Measurements from ENCODE around the gene MAP7. TPM values are rescaled to one million over a fixed set of nuclear protein-coding genes. Genes with fewer than 3 reads are reported as not detected.
A peak's percentile ranks its signal among the peaks of the same experiment; 100 is the strongest.

Gene MAP7
- polyA plus RNA-seq, 1 donor = 37.2 TPM

DNA sequence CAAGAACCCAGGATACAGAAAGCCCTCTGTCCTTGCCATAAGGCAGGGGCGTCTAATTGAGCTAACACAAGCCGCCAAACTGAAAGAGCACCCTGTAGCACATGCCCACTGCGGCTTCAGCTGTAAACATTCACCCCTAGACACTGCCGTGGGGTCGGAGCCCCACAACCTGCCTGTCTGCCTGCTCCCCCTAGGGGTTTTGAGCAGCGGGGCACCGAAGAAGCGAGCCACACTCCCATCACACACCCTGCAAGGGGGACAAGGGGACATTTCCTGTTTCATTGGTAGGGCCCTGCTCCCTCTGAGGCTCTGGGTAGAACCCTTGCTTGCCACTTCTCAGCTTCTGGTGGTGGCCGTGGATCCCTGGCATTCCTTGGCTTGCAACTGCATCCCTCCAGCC lies 215.4 kb downstream of the MAP7 start:
- H3K4me1 ChIP-seq (ENCODE audit: control insufficient read depth, insufficient read depth, low read length) = no peaks in the 10 kb centered on the region
- H3K36me3 ChIP-seq (ENCODE audit: control insufficient read depth, insufficient read depth, low read length) = no peaks in the 10 kb centered on the region
- H3K27me3 ChIP-seq (ENCODE audit: control insufficient read depth, insufficient read depth, low read length) = no peaks in the 10 kb centered on the region
- H3K27ac ChIP-seq (ENCODE audit: low read length) = no peak overlapping the region
- no CpG with 5 or more reads among the region's 9 CpGs for WGBS (ENCODE audit: insufficient coverage, low lambda C conversion rate)
- H3K4me3 ChIP-seq (ENCODE audit: low read length) = no peak overlapping the region
- no peaks in the 10 kb centered on the region for H3K9me3 ChIP-seq (ENCODE audit: control insufficient read depth, low read depth, low read length)
- DNase-seq = no peak

DNA sequence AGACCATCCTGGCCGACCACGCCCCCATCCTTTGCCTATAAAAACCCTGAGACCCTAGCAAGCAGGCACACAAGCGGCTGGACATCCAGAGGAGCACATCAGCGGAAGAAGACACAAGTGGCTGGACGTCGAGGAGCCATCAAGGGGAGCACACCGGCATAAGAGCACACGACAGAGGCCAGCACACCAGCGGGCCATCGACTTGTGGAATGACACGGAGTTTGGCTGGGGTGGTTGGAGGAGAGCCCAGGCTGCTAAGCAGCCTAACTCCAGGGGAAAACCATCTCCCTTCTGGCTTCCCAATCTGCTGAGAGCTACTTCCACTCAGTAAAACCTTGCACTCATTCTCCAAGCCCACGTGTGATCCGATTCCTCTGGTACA lies 215.8 kb downstream of the MAP7 start:
- Histone ChIP-seq H3K36me3 (ENCODE audit: control insufficient read depth, insufficient read depth, low read length) (no peaks in the 10 kb centered on the region), H3K4me3 (ENCODE audit: low read length) (no peak overlapping the region), H3K27ac (ENCODE audit: low read length) (no peak overlapping the region), H3K4me1 (ENCODE audit: control insufficient read depth, insufficient read depth, low read length) (no peaks in the 10 kb centered on the region), H3K9me3 (ENCODE audit: control insufficient read depth, low read depth, low read length) (no peaks in the 10 kb centered on the region), H3K27me3 (ENCODE audit: control insufficient read depth, insufficient read depth, low read length) (no peaks in the 10 kb centered on the region)
- DNase-seq = no peak
- WGBS (ENCODE audit: insufficient coverage, low lambda C conversion rate) = no CpG with 5 or more reads among the region's 13 CpGs

DNA sequence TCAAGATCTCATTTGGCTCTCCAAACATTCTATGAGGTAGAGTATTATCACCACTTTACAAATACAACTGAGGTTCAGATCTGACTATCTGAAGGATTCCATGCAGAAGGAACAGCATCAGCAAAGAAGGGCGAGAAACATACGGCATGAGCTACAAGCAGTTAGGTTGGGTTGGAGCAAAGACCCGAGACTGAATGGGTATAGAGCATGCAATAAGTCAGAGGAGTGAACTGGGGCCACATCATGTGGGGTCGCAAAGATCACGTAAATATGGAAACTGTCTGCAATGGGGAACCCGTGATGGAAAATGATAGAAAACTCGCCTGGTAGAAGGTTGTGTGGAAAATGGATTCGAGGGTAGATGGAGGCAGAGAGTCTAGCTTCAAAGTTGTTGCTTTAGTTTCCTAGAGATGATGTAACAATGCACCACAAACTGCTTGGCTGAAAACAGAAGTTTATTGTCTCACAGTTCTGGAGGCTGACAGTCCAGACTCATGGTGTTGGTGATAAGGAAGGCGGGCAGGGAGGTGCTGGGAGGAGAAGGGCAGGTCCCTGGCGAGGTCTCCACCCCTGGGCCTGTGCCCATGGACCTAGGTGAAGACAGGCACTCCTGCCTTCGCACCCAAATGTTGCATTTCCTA lies 216.3 kb downstream of the MAP7 start:
- H3K4me3 ChIP-seq (ENCODE audit: low read length) = no peak overlapping the region
- no peak overlapping the region for H3K27ac ChIP-seq (ENCODE audit: low read length)
- WGBS (ENCODE audit: insufficient coverage, low lambda C conversion rate) = 100% methylated on average over 2 of the region's 11 CpGs
- no peak for DNase-seq
- H3K27me3 ChIP-seq (ENCODE audit: control insufficient read depth, insufficient read depth, low read length) = no peaks in the 10 kb centered on the region
- H3K9me3 ChIP-seq (ENCODE audit: control insufficient read depth, low read depth, low read length) = no peaks in the 10 kb centered on the region
- H3K4me1 ChIP-seq (ENCODE audit: control insufficient read depth, insufficient read depth, low read length) = no peaks in the 10 kb centered on the region
- H3K36me3 ChIP-seq (ENCODE audit: control insufficient read depth, insufficient read depth, low read length) = no peaks in the 10 kb centered on the region

DNA sequence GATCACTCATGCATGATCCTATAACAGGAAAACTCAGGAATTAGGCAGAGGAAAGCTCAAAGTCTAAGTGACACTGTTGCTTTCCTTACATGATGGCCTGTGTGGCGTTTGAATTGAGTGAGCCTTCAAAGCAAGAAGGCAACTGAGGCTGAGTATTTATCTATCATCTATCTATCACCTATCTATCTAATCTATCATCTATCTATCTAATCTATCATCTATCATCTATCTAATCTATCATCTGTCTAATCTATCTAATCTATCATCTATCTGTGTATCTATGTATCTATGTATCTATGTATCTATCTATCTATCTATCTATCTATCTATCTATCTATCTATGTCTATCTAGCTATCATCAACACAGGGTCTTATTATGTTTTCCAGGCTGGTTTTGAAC lies 218.8 kb downstream of the MAP7 start:
- DNase-seq = no peak
- H3K27ac ChIP-seq (ENCODE audit: low read length) = no peak overlapping the region
- H3K4me1 ChIP-seq (ENCODE audit: control insufficient read depth, insufficient read depth, low read length) = no peaks in the 10 kb centered on the region
- no CpG with 5 or more reads among the region's 1 CpG for whole genome bisulfite sequencing (ENCODE audit: insufficient coverage, low lambda C conversion rate)
- no peaks in the 10 kb centered on the region for H3K9me3 ChIP-seq (ENCODE audit: control insufficient read depth, low read depth, low read length)
- no peaks in the 10 kb centered on the region for H3K36me3 ChIP-seq (ENCODE audit: control insufficient read depth, insufficient read depth, low read length)
- no peaks in the 10 kb centered on the region for H3K27me3 ChIP-seq (ENCODE audit: control insufficient read depth, insufficient read depth, low read length)
- H3K4me3 ChIP-seq (ENCODE audit: low read length) = no peak overlapping the region

DNA sequence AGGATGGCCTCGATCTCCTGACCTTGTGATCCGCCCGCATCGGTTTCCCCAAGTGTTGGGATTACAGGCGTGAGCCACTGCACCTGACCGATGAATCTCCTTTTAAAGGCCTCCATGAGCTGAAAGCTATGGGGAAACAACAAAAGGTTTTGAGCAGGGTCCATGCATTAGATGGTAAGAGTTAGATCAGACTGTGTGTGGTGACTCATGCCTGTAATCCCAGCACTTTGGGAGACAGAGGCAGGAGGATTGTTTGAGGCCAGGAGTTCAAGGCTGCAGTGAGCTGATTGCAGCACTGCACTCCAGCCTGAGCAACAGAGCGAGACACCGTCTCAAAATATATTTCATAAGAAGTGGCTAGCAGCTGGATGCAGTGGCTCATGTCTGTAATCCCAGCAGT lies 219.6 kb downstream of the MAP7 start:
- no peak for DNase-seq

DNA sequence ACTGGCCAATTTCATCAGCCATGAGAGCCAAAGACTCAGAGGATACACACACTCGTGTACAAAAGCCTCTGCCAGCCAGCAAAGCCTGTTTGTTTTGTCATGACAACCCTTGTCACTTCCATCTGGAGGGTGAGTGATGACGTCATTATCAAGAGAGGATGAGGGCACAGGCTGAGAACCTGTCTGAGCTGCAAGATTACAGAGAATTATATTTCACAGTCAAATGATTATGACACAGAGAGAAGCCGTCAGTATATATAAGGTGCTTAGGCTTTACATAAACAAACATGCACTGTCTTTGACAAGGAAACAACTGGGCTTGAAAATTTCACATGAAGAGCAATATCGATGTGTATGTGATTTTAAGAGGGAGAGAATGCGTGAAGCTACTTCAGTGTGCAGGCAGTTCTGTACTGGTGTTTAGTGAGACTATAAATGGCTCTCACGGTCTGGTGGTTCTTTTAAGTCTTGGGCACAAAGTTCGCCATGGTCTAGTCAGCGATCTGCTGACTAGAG lies 224.1 kb downstream of the MAP7 start:
- no peaks in the 10 kb centered on the region for H3K9me3 ChIP-seq (ENCODE audit: control insufficient read depth, low read depth, low read length)
- no peaks in the 10 kb centered on the region for H3K36me3 ChIP-seq (ENCODE audit: control insufficient read depth, insufficient read depth, low read length)
- H3K4me3 ChIP-seq (ENCODE audit: low read length) = no peak overlapping the region
- H3K4me1 ChIP-seq (ENCODE audit: control insufficient read depth, insufficient read depth, low read length) = no peaks in the 10 kb centered on the region
- H3K27ac ChIP-seq (ENCODE audit: low read length) = peak overlapping the region; percentile 11
- no CpG with 5 or more reads among the region's 8 CpGs for WGBS (ENCODE audit: insufficient coverage, low lambda C conversion rate)
- no peaks in the 10 kb centered on the region for H3K27me3 ChIP-seq (ENCODE audit: control insufficient read depth, insufficient read depth, low read length)
- peak; percentile 24 to 32 for DNase-seq

More for the DNA sequence above, 219.6 kb downstream of the MAP7 start:
- WGBS (ENCODE audit: insufficient coverage, low lambda C conversion rate) = 100% methylated on average over 1 of the region's 8 CpGs
- no peaks in the 10 kb centered on the region for H3K4me1 ChIP-seq (ENCODE audit: control insufficient read depth, insufficient read depth, low read length)
- no peaks in the 10 kb centered on the region for H3K9me3 ChIP-seq (ENCODE audit: control insufficient read depth, low read depth, low read length)
- no peaks in the 10 kb centered on the region for H3K36me3 ChIP-seq (ENCODE audit: control insufficient read depth, insufficient read depth, low read length)
- no peaks in the 10 kb centered on the region for H3K27me3 ChIP-seq (ENCODE audit: control insufficient read depth, insufficient read depth, low read length)
- no peak overlapping the region for H3K27ac ChIP-seq (ENCODE audit: low read length)
- H3K4me3 ChIP-seq (ENCODE audit: low read length) = no peak overlapping the region

DNA sequence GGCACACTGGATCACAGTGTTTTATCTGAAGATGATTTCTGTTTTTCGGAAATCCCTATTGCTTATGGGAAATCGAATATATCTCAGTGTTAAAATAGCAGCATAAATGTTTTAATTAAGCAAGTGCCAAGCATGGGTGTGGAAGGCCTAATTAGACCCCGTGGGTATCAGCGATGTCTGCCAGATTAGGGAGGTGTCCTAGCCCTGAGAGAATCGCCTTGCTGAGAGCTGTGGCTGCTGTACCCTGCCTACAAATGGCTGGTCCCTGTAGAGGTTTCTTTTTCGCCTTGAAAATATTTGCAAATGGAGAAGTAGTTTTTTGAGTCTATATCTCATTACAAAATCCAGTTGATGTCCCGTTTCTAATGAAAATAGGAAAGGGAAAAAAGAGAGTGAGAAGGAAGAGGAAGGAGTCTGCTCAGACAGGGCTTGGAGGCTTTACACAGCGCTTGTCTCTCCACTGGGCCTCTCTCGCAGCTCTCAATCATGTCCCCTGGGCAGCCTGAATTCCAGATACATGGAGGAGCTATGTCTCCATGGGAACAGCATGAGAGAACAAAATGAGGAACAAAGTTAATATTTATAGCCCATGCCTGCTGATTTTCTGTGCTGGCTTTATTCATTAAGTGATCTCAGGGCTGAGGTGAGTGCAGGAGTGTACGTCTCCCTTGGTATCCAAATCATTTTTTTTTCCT lies 225.4 kb downstream of the MAP7 start:
- no CpG with 5 or more reads among the region's 10 CpGs for WGBS (ENCODE audit: insufficient coverage, low lambda C conversion rate)
- Histone ChIP-seq H3K27ac (ENCODE audit: low read length) (no peak overlapping the region), H3K9me3 (ENCODE audit: control insufficient read depth, low read depth, low read length) (no peaks in the 10 kb centered on the region), H3K4me3 (ENCODE audit: low read length) (no peak overlapping the region), H3K27me3 (ENCODE audit: control insufficient read depth, insufficient read depth, low read length) (no peaks in the 10 kb centered on the region), H3K4me1 (ENCODE audit: control insufficient read depth, insufficient read depth, low read length) (no peaks in the 10 kb centered on the region), H3K36me3 (ENCODE audit: control insufficient read depth, insufficient read depth, low read length) (no peaks in the 10 kb centered on the region)
- no peak for DNase-seq

DNA sequence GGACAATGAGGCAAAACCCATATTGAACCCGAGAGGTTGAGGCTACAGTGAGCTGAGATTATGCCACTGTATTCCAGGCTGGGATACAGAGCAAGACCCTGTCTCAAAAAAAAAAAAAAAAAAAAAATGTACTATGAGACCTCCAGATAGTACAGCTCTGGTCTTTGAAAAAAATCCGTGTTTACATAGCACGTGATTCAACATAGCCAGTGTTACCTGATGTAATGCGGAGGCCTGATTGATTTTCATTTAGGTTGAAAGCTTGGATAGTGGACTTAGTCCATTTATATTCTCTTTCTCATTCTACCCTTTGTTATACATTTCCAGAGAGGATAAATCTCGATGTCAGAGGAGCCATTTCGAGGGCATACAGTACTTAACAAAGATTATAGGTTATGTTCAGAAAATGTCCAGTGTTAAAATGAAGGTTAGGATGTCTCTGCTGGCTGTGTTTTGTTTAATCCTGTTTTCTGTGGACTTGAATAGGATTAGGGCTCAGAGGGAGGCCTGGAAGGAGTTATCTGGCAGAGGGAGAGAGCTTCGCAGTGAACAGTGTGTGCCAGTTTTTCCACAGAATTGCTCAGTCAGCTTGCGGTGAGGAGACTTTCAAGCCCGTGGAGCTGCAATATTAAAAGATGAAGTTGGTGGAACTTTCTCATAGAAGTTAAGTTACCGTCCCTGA lies 226.7 kb downstream of the MAP7 start:
- H3K27ac ChIP-seq (ENCODE audit: low read length) = no peak overlapping the region

DNA sequence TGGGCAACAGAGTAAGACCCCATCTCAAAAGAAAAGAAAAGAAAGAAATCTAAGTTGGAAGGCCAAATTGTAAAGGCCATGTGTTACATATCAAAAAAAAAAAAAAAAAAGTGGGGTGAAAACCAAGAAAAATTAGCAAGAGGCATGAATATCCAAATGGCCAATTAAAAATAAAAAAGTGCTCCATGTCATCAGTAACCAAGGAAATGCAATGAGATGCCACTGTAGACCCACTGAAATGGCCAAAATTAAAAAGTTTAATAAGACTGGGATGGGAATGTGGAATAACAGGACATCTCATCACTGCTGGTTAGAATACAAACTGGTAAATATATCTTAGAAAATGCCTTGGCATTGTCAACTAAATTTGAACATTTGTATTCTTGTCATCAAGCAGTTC lies 230.5 kb downstream of the MAP7 start:
- Histone ChIP-seq H3K27me3 (ENCODE audit: control insufficient read depth, insufficient read depth, low read length) (no peaks in the 10 kb centered on the region), H3K4me1 (ENCODE audit: control insufficient read depth, insufficient read depth, low read length) (no peaks in the 10 kb centered on the region), H3K4me3 (ENCODE audit: low read length) (no peak overlapping the region), H3K36me3 (ENCODE audit: control insufficient read depth, insufficient read depth, low read length) (no peaks in the 10 kb centered on the region), H3K27ac (ENCODE audit: low read length) (no peak overlapping the region), H3K9me3 (ENCODE audit: control insufficient read depth, low read depth, low read length) (no peaks in the 10 kb centered on the region)
- no peak for DNase-seq

More for the DNA sequence above, 226.7 kb downstream of the MAP7 start:
- no peaks in the 10 kb centered on the region for H3K9me3 ChIP-seq (ENCODE audit: control insufficient read depth, low read depth, low read length)
- H3K36me3 ChIP-seq (ENCODE audit: control insufficient read depth, insufficient read depth, low read length) = no peaks in the 10 kb centered on the region
- DNase-seq = no peak
- no peak overlapping the region for H3K4me3 ChIP-seq (ENCODE audit: low read length)
- H3K27me3 ChIP-seq (ENCODE audit: control insufficient read depth, insufficient read depth, low read length) = no peaks in the 10 kb centered on the region
- no peaks in the 10 kb centered on the region for H3K4me1 ChIP-seq (ENCODE audit: control insufficient read depth, insufficient read depth, low read length)
- 100% methylated on average over 2 of the region's 10 CpGs for WGBS (ENCODE audit: insufficient coverage, low lambda C conversion rate)

DNA sequence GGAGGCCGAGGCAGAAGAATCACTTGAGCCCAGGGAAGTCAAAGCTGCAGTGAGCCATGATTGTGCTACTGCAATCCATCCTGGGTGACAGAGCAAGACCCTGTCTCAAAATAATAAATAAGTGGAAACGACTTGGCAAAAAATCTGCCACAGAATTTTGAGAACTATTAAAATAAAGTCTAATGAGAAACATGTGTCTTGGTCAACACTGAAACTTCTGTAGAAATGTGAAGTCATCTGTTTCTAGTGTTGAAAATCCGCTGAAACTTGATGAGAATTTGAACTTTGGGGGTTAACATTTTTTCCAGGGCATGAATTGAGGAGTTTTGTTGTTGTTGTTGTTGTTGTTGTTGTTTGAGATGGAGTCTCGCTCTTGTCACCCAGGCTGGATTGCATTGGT lies 231.5 kb downstream of the MAP7 start:
- H3K36me3 ChIP-seq (ENCODE audit: control insufficient read depth, insufficient read depth, low read length) = no peaks in the 10 kb centered on the region
- WGBS (ENCODE audit: insufficient coverage, low lambda C conversion rate) = no CpG with 5 or more reads among the region's 4 CpGs
- no peaks in the 10 kb centered on the region for H3K9me3 ChIP-seq (ENCODE audit: control insufficient read depth, low read depth, low read length)
- no peak for DNase-seq
- no peaks in the 10 kb centered on the region for H3K27me3 ChIP-seq (ENCODE audit: control insufficient read depth, insufficient read depth, low read length)
- H3K27ac ChIP-seq (ENCODE audit: low read length) = no peak overlapping the region
- no peak overlapping the region for H3K4me3 ChIP-seq (ENCODE audit: low read length)
- no peaks in the 10 kb centered on the region for H3K4me1 ChIP-seq (ENCODE audit: control insufficient read depth, insufficient read depth, low read length)
